Fibroblast of lung (primary cell): Measurements from ENCODE around the gene OSTN. TPM values are rescaled to one million over a fixed set of nuclear protein-coding genes. Genes with fewer than 3 reads are reported as not detected.

Source experiments
- DNase-seq, 2 donors: peaks; one replicate each; pipeline versions ENCODE4 v3.0.0 to v3.0.0-alpha.2; 2010; ENCODE audit warnings: low read depth in 2 of 2
- H2AFZ ChIP-seq: 2 replicates; pipeline ENCODE4 v1.5.1; 2012; ENCODE audit warnings: low read length, control low read depth, inconsistent platforms
- H3K27ac ChIP-seq: 2 replicates; pipeline ENCODE4 v1.5.1; 2011; ENCODE audit warnings: low read length, control low read depth; ENCODE audit not compliant: insufficient read depth
- H3K27me3 ChIP-seq: 2 replicates; pipeline ENCODE4 v1.5.1; 2011; ENCODE audit warnings: mild to moderate bottlenecking, low read length; ENCODE audit not compliant: control insufficient read depth, insufficient read depth
- H3K36me3 ChIP-seq: 2 replicates; pipeline ENCODE4 v1.5.1; 2011; ENCODE audit warnings: low read length; ENCODE audit not compliant: control insufficient read depth, insufficient read depth
- H3K4me1 ChIP-seq: 2 replicates; pipeline ENCODE4 v1.5.1; 2011; ENCODE audit warnings: low read length; ENCODE audit not compliant: control insufficient read depth, insufficient read depth; ENCODE audit errors: extremely low read depth
- H3K4me2 ChIP-seq: 2 replicates; pipeline ENCODE4 v1.5.1; 2011; ENCODE audit warnings: low read length, control low read depth; ENCODE audit not compliant: insufficient read depth; ENCODE audit errors: extremely low read depth
- H3K4me3 ChIP-seq, 4 experiments: fragments of 200-600 bp in 1 of 4; sonication (generic) in 1 of 4; replicated peaks in 1 of 4; 2 replicates each; pipeline ENCODE4 v1.5.1; 2011 to 2016; ENCODE audit warnings: low read length in 4 of 4, low read depth in 3 of 4, mild to moderate bottlenecking in 3 of 4, control low read depth in 2 of 4, inconsistent platforms in 1 of 4, mixed read lengths in 1 of 4; ENCODE audit not compliant: insufficient read depth in 1 of 4; ENCODE audit errors: control extremely low read depth in 1 of 4
- H3K79me2 ChIP-seq: 2 replicates; pipeline ENCODE4 v1.5.1; 2012; ENCODE audit warnings: mild to moderate bottlenecking, low read length, inconsistent platforms; ENCODE audit not compliant: control insufficient read depth, insufficient read depth
- H3K9ac ChIP-seq: 2 replicates; pipeline ENCODE4 v1.5.1; 2011; ENCODE audit warnings: mild to moderate bottlenecking, low read length, control low read depth; ENCODE audit not compliant: insufficient read depth
- H3K9me3 ChIP-seq: 2 replicates; pipeline ENCODE4 v1.5.1; 2012; ENCODE audit warnings: low read depth, low read length; ENCODE audit not compliant: control insufficient read depth, insufficient read depth
- H4K20me1 ChIP-seq: 2 replicates; pipeline ENCODE4 v1.5.1; 2011; ENCODE audit warnings: low read length; ENCODE audit not compliant: control insufficient read depth, insufficient read depth; ENCODE audit errors: extremely low read depth
- CTCF ChIP-seq, 2 donors: IDR thresholded peaks in 1 of 2; conservative IDR thresholded peaks in 1 of 2; 1 replicate in 1 of 2; 2 replicates in 1 of 2; pipeline ENCODE4 v1.5.1; 2011 to 2012; ENCODE audit warnings: low read length in 2 of 2, control low read depth in 1 of 2, inconsistent platforms in 1 of 2, low read depth in 1 of 2, mild to moderate bottlenecking in 1 of 2
- EZH2 ChIP-seq: IDR thresholded peaks from 2 replicates; pipeline ENCODE4 v1.5.1; 2012; ENCODE audit warnings: low read length, control low read depth, mild to moderate bottlenecking; ENCODE audit errors: missing control alignments
- polyA plus RNA-seq, 2 donors: library from polyadenylated mRNA; depleted of rRNA in 1 of 2; stranded (reverse) in 1 of 2; unstranded in 1 of 2; fragments of >200 nt; gene quantifications; 2 replicates each; pipeline ENCODE4 v1.2.1, GENCODE V29; 2011 to 2012; ENCODE audit warnings: missing spikeins in 1 of 2
- total RNA-seq: library from RNA; depleted of rRNA; stranded (reverse); fragments of >200 nt; gene quantifications from 2 replicates; pipeline ENCODE4 v1.2.1, GENCODE V29; 2014

OSTN gene
- total and polyA plus RNA-seq, 2 donors (not counting 1 experiment from before 2014, with no cell fraction given) = 0.34 to 31.9 TPM

GRCh38 chr3:191283400-191283799 is 84.4 kb downstream of the OSTN start:
- Histone ChIP-seq H3K27ac (no peak overlapping the region), H3K79me2 (no peaks in the 10 kb centered on the region), H3K4me3 (no peak overlapping the region), H3K36me3 (no peaks in the 10 kb centered on the region), H3K9me3 (no peaks in the 10 kb centered on the region), H4K20me1 (no peaks in the 10 kb centered on the region), H3K4me2 (no peak overlapping the region), H2AFZ (no peak overlapping the region), H3K27me3 (no peaks in the 10 kb centered on the region), H3K4me1 (no peaks in the 10 kb centered on the region), H3K9ac (no peak overlapping the region)
- DNase-seq = no peak
- TF ChIP-seq EZH2 (no peak), CTCF (conservative IDR thresholded peaks at IDR 0.05 in 1 of 2, IDR thresholded peaks at IDR 0.05 in 1 of 2; ENCODE audit: low read depth in 1 of 2, low read length in 2 of 2) (no peak)

- Histone ChIP-seq H3K36me3 (no peaks in the 10 kb centered on the region), H3K4me2 (peak overlapping the region; percentile 64), H2AFZ (peak overlapping the region; percentile 23), H3K4me3 (no peak overlapping the region), H3K79me2 (no peaks in the 10 kb centered on the region), H3K27me3 (no peaks in the 10 kb centered on the region), H4K20me1 (no peaks in the 10 kb centered on the region), H3K4me1 (no peaks in the 10 kb centered on the region), H3K27ac (no peak overlapping the region), H3K9me3 (no peaks in the 10 kb centered on the region), H3K9ac (no peak overlapping the region)
- DNase-seq = peak; percentile 2 to 20
- TF ChIP-seq EZH2 (no peak), CTCF (conservative IDR thresholded peaks at IDR 0.05 in 1 of 2, IDR thresholded peaks at IDR 0.05 in 1 of 2; ENCODE audit: low read depth in 1 of 2, low read length in 2 of 2) (no peak)
These were observed 91.4 kb downstream of the OSTN start for GRCh38 chr3:191290311-191291025.

DNA sequence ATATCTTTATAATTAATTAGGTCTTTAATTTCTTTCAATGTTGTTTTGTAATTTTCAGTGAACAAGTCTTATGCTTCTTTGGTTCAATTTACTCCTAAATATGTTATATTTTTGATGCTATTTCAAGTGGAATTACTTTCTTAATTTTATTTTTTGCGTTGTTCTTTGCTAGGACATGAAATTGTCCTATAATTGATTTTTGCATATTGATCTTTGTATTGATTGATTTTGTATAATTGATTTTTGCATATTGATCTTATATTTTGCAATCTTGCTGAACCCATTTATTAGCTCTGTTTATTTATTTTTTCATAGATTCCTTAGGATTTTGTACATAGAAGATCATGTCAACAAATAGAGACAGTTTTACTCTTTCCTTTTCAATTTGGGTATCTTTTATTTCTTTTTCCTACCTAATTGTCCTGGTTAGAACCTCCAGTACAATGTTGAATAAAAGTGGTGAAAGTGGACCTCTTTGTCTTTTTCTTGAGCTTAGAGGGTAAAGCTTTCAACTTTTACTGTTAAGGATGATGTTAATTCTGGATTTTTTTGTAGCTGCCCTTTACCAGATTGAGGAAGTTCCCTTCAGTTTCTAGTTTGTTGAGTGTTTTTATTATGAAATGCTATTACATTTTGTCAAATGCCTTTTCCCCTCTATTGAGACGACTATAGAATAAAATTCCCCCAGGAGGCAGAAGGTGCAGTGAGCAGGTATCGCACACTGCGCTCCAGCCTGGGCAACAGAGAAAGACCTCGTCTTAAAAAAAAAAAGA is 93.4 kb downstream of the OSTN start:
- TF ChIP-seq CTCF (conservative IDR thresholded peaks at IDR 0.05 in 1 of 2, IDR thresholded peaks at IDR 0.05 in 1 of 2; ENCODE audit: low read depth in 1 of 2, low read length in 2 of 2) (no peak), EZH2 (no peak)
- H3K9me3 ChIP-seq = no peaks in the 10 kb centered on the region
- no peaks in the 10 kb centered on the region for H4K20me1 ChIP-seq
- no peak overlapping the region for H2AFZ ChIP-seq
- H3K4me1 ChIP-seq = no peaks in the 10 kb centered on the region
- H3K79me2 ChIP-seq = no peaks in the 10 kb centered on the region
- no peak overlapping the region for H3K4me3 ChIP-seq
- H3K9ac ChIP-seq = no peak overlapping the region
- no peak overlapping the region for H3K4me2 ChIP-seq
- no peak for DNase-seq
- H3K27me3 ChIP-seq = no peaks in the 10 kb centered on the region
- no peak overlapping the region for H3K27ac ChIP-seq
- no peaks in the 10 kb centered on the region for H3K36me3 ChIP-seq
